K562 (cell line): ENCODE results near the gene CHST12.
"Not testable (repeated sequence)": the region's sequence is repeated elsewhere in the genome, so short reads cannot be mapped to it uniquely, and the experiment has no call there.

Experiments used
- CC2D1A ChIP-seq: fragments of 450-650 bp; IDR thresholded peaks from 2 replicates; pipeline ENCODE4 v1.6.1; 2017; ENCODE audit warnings: mild to moderate bottlenecking
- CHD4 ChIP-seq: fragments of 200-600 bp; sonication (generic); IDR thresholded peaks from 3 replicates; pipeline ENCODE4 v1.6.1; 2012; ENCODE audit warnings: low read depth, mild to moderate bottlenecking, mixed read lengths, low read length, inconsistent platforms; ENCODE audit not compliant: insufficient read depth, insufficient replicate concordance, poor library complexity, severe bottlenecking
- MCM2 ChIP-seq: fragments of 450-650 bp; IDR thresholded peaks from 2 replicates; pipeline ENCODE4 v1.6.1; 2017; ENCODE audit warnings: low read depth, mild to moderate bottlenecking
- TF ChIP-seq, protein P1 (sequence below): fragments of 200-600 bp; sonication (generic); IDR thresholded peaks from one replicate; pipeline ENCODE4 v1.6.1; 2012; ENCODE audit warnings: mild to moderate bottlenecking, low read depth, low read length, inconsistent platforms

DNA sequence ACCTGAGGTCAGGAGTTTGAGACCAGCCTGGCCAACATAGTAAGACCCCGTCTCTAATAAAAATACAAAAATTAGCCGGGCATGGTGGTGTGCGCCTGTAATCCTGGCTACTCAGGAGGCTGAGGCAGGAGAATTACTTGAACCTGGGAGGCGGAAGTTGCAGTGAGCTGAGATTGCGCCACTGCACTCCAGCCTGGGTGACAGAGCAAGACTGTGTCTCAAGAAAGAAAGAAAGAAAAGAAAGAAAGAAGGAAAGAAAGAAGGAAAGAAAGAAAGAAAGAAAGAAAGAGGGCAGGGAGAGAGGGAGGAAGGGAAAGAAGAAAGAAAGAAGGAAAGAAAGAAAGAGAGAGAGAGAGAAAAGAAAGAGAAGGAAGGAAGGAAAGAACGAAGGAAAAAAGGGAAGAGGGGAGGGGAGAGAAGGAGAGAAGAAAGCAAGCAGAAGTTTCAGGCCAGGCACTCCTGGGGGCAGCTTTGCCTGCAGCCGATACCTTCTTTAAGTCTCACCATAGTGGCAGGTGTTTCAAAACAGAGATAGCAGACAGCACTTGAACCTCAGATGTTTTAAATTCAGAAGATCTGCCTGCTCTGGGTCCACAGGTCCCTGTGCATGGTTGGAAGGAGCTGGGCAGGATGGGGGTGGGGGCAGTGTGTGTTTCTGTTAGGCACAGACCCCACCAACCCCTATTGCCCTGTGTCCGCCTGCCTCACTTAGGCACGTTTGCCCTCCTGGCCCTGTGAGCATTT lies 66.2 kb downstream of the CHST12 start:
- TF ChIP-seq MCM2, CHD4, CC2D1A: not testable (repeated sequence)
- TF ChIP-seq, protein P1, sequence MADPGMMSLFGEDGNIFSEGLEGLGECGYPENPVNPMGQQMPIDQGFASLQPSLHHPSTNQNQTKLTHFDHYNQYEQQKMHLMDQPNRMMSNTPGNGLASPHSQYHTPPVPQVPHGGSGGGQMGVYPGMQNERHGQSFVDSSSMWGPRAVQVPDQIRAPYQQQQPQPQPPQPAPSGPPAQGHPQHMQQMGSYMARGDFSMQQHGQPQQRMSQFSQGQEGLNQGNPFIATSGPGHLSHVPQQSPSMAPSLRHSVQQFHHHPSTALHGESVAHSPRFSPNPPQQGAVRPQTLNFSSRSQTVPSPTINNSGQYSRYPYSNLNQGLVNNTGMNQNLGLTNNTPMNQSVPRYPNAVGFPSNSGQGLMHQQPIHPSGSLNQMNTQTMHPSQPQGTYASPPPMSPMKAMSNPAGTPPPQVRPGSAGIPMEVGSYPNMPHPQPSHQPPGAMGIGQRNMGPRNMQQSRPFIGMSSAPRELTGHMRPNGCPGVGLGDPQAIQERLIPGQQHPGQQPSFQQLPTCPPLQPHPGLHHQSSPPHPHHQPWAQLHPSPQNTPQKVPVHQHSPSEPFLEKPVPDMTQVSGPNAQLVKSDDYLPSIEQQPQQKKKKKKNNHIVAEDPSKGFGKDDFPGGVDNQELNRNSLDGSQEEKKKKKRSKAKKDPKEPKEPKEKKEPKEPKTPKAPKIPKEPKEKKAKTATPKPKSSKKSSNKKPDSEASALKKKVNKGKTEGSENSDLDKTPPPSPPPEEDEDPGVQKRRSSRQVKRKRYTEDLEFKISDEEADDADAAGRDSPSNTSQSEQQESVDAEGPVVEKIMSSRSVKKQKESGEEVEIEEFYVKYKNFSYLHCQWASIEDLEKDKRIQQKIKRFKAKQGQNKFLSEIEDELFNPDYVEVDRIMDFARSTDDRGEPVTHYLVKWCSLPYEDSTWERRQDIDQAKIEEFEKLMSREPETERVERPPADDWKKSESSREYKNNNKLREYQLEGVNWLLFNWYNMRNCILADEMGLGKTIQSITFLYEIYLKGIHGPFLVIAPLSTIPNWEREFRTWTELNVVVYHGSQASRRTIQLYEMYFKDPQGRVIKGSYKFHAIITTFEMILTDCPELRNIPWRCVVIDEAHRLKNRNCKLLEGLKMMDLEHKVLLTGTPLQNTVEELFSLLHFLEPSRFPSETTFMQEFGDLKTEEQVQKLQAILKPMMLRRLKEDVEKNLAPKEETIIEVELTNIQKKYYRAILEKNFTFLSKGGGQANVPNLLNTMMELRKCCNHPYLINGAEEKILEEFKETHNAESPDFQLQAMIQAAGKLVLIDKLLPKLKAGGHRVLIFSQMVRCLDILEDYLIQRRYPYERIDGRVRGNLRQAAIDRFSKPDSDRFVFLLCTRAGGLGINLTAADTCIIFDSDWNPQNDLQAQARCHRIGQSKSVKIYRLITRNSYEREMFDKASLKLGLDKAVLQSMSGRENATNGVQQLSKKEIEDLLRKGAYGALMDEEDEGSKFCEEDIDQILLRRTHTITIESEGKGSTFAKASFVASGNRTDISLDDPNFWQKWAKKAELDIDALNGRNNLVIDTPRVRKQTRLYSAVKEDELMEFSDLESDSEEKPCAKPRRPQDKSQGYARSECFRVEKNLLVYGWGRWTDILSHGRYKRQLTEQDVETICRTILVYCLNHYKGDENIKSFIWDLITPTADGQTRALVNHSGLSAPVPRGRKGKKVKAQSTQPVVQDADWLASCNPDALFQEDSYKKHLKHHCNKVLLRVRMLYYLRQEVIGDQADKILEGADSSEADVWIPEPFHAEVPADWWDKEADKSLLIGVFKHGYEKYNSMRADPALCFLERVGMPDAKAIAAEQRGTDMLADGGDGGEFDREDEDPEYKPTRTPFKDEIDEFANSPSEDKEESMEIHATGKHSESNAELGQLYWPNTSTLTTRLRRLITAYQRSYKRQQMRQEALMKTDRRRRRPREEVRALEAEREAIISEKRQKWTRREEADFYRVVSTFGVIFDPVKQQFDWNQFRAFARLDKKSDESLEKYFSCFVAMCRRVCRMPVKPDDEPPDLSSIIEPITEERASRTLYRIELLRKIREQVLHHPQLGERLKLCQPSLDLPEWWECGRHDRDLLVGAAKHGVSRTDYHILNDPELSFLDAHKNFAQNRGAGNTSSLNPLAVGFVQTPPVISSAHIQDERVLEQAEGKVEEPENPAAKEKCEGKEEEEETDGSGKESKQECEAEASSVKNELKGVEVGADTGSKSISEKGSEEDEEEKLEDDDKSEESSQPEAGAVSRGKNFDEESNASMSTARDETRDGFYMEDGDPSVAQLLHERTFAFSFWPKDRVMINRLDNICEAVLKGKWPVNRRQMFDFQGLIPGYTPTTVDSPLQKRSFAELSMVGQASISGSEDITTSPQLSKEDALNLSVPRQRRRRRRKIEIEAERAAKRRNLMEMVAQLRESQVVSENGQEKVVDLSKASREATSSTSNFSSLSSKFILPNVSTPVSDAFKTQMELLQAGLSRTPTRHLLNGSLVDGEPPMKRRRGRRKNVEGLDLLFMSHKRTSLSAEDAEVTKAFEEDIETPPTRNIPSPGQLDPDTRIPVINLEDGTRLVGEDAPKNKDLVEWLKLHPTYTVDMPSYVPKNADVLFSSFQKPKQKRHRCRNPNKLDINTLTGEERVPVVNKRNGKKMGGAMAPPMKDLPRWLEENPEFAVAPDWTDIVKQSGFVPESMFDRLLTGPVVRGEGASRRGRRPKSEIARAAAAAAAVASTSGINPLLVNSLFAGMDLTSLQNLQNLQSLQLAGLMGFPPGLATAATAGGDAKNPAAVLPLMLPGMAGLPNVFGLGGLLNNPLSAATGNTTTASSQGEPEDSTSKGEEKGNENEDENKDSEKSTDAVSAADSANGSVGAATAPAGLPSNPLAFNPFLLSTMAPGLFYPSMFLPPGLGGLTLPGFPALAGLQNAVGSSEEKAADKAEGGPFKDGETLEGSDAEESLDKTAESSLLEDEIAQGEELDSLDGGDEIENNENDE, result not testable (repeated sequence)
